HG03354 (cell line): ENCODE data around the gene ENTHD1.

Experiments used
- ATAC-seq: cut with Tn5 transposase; IDR thresholded peaks from one replicate; pipeline ENCODE4 v1.9.1; 2021; ENCODE audit warnings: mild to moderate bottlenecking; ENCODE audit not compliant: unreplicated experiment, poor library complexity, severe bottlenecking

Gene ENTHD1

DNA sequence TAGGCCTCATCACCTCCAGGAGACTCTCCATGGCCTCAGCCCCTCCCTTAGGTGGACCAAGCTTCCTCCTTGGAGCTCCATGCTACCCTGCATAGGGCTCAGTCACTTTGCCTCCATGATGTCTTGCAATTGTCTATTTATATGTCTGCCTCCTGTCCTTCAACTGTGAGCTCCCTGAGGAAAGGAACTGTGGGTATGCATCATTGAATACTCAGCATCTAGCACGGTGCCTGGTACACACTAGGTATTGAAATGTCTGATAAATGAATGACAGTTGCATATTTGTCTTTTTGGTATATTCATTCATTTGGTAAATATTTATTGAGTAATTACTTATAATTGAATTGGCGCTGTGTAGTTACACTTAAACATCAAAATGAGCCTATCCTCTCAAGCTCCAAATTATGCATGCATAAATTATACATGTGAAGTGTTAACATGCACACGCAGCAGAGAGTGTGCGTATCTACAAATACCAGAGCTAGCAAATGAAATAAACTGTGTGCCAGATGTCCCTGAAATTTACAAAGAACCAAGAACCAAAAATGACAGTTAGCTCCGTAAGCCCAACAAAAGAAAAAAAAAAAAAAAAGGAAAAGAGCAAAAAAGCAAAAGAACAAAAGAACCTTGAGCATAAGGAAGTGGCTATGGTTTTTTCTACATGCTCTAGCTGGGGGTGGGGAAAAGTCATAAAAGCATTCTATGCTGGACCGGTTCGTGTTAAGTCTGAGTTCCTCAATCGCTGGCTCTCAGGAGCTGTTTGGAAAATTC lies 32.5 kb upstream of the ENTHD1 start:
- ATAC-seq: no peak

- ATAC-seq: no peak
Measured at GRCh38 chr22:39925273-39925672, 31.7 kb upstream of the ENTHD1 start.

DNA sequence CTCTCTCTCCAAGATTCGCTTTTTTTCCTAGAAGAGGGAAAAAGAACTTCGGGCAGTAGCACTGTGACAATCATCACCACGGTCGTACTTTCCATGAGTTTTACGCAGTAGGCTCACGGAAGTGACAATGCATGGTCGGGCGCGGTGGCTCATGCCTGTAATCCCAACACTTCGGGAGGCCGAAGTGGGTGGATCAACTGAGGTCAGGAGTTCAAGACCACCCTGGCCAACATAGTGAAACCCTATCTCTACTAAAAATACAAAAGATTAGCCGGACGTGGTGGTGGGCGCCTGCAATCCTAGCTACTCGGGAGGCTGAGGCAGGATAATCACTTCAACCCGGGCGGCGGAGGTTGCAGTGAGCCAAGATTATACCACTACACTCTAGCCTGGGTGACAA lies 30.7 kb upstream of the ENTHD1 start:
- ATAC-seq: no peak

- no peak for ATAC-seq
Measured at GRCh38 chr22:39923696-39924095, 30.1 kb upstream of the ENTHD1 start.

DNA sequence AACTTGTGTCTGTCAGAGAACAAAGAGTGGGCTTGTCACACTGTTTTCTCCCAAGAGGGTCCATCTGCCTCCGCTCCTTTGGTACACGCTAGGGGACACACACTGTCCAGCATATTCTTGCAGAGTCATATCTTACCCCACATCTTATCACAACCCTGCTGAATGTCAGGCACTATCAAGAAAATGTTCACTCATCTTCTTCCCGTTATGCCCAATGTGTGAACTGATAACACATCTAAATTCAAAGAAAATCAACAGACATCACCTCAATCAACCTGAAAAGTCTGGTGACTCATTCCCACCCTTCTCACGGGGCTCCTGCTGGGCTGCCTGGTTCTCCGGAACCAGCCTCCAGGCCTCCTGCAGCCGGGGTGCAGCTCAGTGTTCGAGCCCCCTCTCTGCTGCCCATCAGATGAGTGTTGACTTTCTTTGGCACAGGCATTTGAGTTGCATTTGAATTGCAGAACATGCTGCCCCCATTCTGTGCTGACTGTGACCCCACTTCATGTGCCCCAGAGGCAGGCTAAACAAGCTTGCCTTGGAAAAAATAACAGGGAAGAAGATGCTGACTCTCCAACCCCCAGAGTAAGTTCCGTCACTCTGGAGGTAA lies 26.7 kb upstream of the ENTHD1 start:
- no peak for ATAC-seq

GRCh38 chr22:39917776-39918495 lies 24.4 kb upstream of the ENTHD1 start:
- no peak for ATAC-seq

DNA sequence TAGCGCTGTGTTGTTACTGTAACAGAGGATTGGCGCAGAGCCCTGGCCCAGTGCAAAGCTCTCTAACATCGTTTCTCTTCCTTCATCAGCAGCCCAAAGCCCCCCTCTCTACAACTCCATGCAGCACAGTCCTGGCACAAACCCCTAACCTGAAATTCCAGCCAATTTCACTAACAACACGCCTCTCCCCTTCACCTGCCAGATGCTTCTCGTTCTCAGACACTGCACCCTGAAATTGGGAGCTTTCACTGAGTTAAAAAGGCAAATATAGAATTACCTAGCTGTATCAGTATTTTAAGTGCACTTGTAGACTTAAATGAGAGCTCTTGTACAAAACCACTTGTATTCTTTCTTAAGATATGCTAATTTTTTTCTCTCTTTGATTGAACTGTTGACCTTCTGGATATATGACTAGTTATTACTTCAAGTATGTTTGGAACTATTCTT lies 23.7 kb upstream of the ENTHD1 start:
- ATAC-seq: no peak

DNA sequence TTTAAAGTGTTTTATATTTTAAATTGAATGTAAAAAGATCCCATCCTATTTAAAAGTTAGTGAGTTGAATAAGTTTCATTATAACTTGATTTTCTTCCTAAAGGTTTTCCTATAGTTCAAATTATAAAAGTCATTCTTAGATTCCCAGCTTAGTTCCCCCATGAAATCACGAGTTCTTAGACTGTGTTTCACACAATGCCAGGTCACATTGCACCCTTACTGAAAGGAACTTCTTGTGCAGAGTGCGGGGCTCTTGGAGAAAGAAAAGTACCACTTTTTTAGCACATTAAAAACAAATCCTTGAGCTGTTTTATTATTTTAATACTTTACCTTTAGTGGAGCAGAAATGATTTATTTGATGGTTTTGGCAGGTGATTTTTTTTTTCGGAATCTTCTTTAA lies 22.9 kb upstream of the ENTHD1 start:
- ATAC-seq: no peak

DNA sequence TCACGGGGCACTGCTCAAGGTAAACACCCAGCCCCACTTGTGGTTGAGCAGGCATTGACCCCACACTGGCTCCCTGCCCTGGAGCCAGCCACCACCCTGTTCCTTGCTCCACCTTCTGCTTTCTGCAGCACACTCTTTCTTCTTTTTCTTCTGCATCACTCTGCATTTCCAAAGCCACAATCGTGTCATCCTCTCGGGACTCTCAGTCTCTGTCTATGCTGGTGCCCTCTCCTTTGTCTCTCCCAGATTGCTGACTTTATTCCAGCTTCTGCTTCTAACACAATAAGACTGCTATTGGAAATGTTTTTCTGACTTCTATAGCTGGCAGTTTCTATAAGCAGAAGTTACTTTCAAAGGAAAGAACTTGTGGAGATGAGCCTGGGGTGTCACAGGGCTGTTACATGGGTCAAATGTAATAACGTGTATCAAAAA lies 21.8 kb upstream of the ENTHD1 start:
- ATAC-seq: no peak

- no peak for ATAC-seq
Measured at GRCh38 chr22:39914584-39914983, 21.0 kb upstream of the ENTHD1 start.

GRCh38 chr22:39913886-39914285 lies 20.3 kb upstream of the ENTHD1 start:
- ATAC-seq: no peak

- no peak for ATAC-seq
Measured at GRCh38 chr22:39913321-39913720, 19.8 kb upstream of the ENTHD1 start.

GRCh38 chr22:39910876-39911613 lies 17.5 kb upstream of the ENTHD1 start:
- no peak for ATAC-seq

DNA sequence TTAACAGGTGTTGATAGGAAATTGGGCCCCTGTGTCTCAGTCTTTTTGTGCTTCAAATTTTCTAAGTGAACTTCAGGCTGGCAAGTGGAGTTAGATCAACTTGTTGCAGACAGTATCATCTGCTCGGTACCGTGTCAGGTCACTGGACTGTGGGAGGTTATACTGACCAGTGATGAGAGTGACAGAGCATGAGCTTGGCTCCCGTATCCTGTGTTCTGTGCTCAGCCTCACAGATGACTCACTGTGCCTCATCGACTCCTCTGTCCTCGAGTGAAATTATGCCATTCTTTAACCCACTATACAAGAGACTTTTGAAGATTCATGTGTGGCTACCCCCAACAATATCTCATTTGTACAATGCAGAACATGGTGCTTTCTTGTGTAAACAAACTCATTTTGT lies 15.2 kb upstream of the ENTHD1 start:
- ATAC-seq: no peak

GRCh38 chr22:39908136-39908535 lies 14.6 kb upstream of the ENTHD1 start:
- ATAC-seq: no peak

- ATAC-seq: no peak
Measured at GRCh38 chr22:39907605-39908097, 14.1 kb upstream of the ENTHD1 start.

GRCh38 chr22:39907047-39907446 lies 13.5 kb upstream of the ENTHD1 start:
- ATAC-seq: no peak

- no peak for ATAC-seq
Measured at GRCh38 chr22:39906207-39906606, 12.6 kb upstream of the ENTHD1 start.

DNA sequence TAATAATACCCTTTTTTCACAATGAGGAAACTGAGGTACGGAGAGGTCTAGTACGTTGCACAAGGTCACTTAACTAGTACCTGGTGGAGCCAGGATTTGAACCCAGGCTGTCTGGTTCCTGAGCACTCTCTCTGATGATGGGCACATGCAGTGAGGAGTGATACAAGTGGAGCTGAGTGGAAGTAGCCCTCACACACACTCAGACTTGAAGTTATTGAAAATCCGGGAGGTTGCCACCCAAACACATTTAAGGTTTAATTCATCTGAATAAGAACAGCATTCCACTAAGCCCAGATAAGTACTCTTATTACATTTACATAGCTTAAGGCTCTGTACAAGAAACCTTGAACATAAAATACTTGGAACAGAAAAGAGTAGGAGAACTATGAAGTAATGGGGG lies 12.1 kb upstream of the ENTHD1 start:
- no peak for ATAC-seq

DNA sequence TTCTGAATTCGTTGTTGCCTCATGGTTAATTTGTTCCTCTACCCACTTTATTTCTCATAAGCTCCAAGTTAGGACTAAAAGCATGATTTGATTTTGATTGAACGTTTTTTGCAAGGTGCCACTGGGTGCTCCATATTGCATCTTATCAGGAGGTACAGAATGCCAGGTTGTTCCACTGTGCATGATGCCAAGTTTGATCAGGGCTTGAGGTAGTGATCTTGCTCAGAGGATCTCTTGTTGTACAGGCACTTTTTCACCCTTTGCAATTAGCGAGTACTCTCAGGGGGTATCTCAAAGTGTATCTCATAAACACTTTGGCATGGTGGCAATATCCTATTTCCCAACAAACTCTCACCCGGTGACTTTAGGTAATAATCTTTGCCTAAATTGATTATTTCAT lies 11.3 kb upstream of the ENTHD1 start:
- no peak for ATAC-seq
